Esophagus muscularis mucosa (tissue), 4 donors: ENCODE results near the gene GGA2. TPM values are rescaled to one million over a fixed set of nuclear protein-coding genes. Genes with fewer than 3 reads are reported as not detected.

Experiments
- DNase-seq: peaks from one replicate; pipeline ENCODE4 v3.0.0-alpha.2; 2017; ENCODE audit errors: extremely low spot score
- H3K27ac ChIP-seq, 4 donors: fragments of 200-600 bp; sonication (generic); replicated peaks in 1 of 4; 1 replicate in 3 of 4; 2 replicates in 1 of 4; pipeline ENCODE4 v1.5.1; 2016 to 2019; ENCODE audit warnings: mild to moderate bottlenecking in 1 of 4
- H3K27me3 ChIP-seq, 4 donors: fragments of 200-600 bp; sonication (generic); one replicate each; pipeline versions ENCODE4 v1.5.1 to v1.6.0; 2016 to 2019
- H3K36me3 ChIP-seq, 4 donors: fragments of 200-600 bp; sonication (generic); one replicate each; pipeline ENCODE4 v1.5.1; 2016 to 2019
- H3K4me1 ChIP-seq, 4 donors: fragments of 200-600 bp; sonication (generic); one replicate each; pipeline ENCODE4 v1.5.1; 2016 to 2019
- H3K4me3 ChIP-seq, 4 donors: fragments of 200-600 bp; sonication (generic); 1 replicate in 2 of 4; 2 replicates in 2 of 4; pipeline ENCODE4 v1.5.1; 2016 to 2019; ENCODE audit warnings: mild to moderate bottlenecking in 4 of 4, moderate library complexity in 1 of 4
- H3K9me3 ChIP-seq, 4 donors: fragments of 200-600 bp; sonication (generic); 1 replicate in 3 of 4; 2 replicates in 1 of 4; pipeline ENCODE4 v1.5.1; 2016 to 2019
- CTCF ChIP-seq, 3 experiments: fragments of 200-600 bp in 2 of 3; fragments of 450-650 bp in 1 of 3; sonication (generic) in 2 of 3; IDR thresholded peaks; one replicate each; pipeline ENCODE4 v1.5.1; 2017 to 2019; ENCODE audit warnings: antibody characterized with exemption in 3 of 3, mild to moderate bottlenecking in 2 of 3, moderate library complexity in 1 of 3
- EP300 ChIP-seq: sonication (generic); formaldehyde crosslinking; IDR thresholded peaks from one replicate; pipeline ENCODE4 v1.6.1; 2017; ENCODE audit warnings: antibody characterized with exemption
- POLR2A ChIP-seq: fragments of 450-650 bp; IDR thresholded peaks from one replicate; pipeline ENCODE4 v1.6.1; 2017; ENCODE audit warnings: antibody characterized with exemption, moderate library complexity, mild to moderate bottlenecking, low read depth
- POLR2AphosphoS5 ChIP-seq, 2 donors: sonication (generic); formaldehyde crosslinking; IDR thresholded peaks; one replicate each; pipeline ENCODE4 v1.6.1; 2017; ENCODE audit warnings: antibody characterized with exemption in 2 of 2
- WGBS: methylation state at CpG from one replicate; pipeline ENCODE4 v1.1.5; 2018; 5-methylcytosine and 5-hydroxymethylcytosine counted together
- intact Hi-C: fragments of 100-400 bp; cut with DNase I; formaldehyde crosslinking; loops from one replicate; pipeline ENCODE4 v1.15.1; 2023
- small RNA-seq, 3 donors: library from RNA; depleted of rRNA; stranded (forward); fragments of <200 nt; gene quantifications; one replicate each; pipeline ENCODE3, GENCODE V24; 2016
- total RNA-seq, 4 donors: library from RNA; depleted of rRNA; stranded (reverse); fragments of >200 nt; gene quantifications; one replicate each; pipeline versions ENCODE4 v1.1.0 to v1.2.1, GENCODE V29; 2016

Gene GGA2
- total RNA-seq, 4 donors from 2014 or later = 20.3 to 37.3 (median 23.0) TPM

- WGBS = 90% methylated on average over 7 of the region's 7 CpGs
- Histone ChIP-seq H3K4me1 (peaks cover 0 to 13% (median 7%) of the 10 kb centered on the region in 4 donors), H3K36me3 (peaks cover 43 to 72% (median 70%) of the 10 kb centered on the region in 4 donors), H3K27ac (no peak overlapping the region), H3K9me3 (no peaks in the 10 kb centered on the region), H3K27me3 (no peaks in the 10 kb centered on the region), H3K4me3 (no peak overlapping the region)
- intact Hi-C loops = no loop called here
- DNase-seq = no peak
- TF ChIP-seq POLR2AphosphoS5 (IDR thresholded peaks at IDR 0.05) (no peak), POLR2A (no peak), CTCF (IDR thresholded peaks at IDR 0.05) (no peak), EP300 (no peak)
These were observed 93.5 kb downstream of the GGA2 start for GRCh38 chr16:23416816-23417215.

GRCh38 chr16:23414731-23415130 is 95.6 kb downstream of the GGA2 start:
- 98% methylated on average over 6 of the region's 6 CpGs for WGBS
- intact Hi-C loops = no loop called here
- DNase-seq = no peak
- H3K27ac ChIP-seq = no peak overlapping the region
- H3K4me3 ChIP-seq = no peak overlapping the region
- TF ChIP-seq CTCF (IDR thresholded peaks at IDR 0.05) = no peak
- no peak for TF ChIP-seq EP300
- TF ChIP-seq POLR2A = no peak
- TF ChIP-seq POLR2AphosphoS5 (IDR thresholded peaks at IDR 0.05) = no peak
- peaks cover 0 to 7% (median under 1%) of the 10 kb centered on the region in 4 donors for H3K4me1 ChIP-seq
- H3K27me3 ChIP-seq = no peaks in the 10 kb centered on the region
- H3K9me3 ChIP-seq = no peaks in the 10 kb centered on the region
- H3K36me3 ChIP-seq = peaks cover 43 to 92% (median 86%) of the 10 kb centered on the region in 4 donors

Small RNA genes lying within 50 kb of the gene (small RNA-seq; reads per million reads assigned to genes)
- gene RF00072 = 0 reads per million in 3 donors

Other genes with a start within 250 kb of the GGA2 start
- 1 to 10 TPM; 1.2 to 4.2 (median 4.0) TPM for gene SCNN1B, start 208.2 kb downstream of the GGA2 start, total RNA-seq
- gene COG7, start 57.3 kb downstream of the GGA2 start, total RNA-seq = 10 to 100 TPM; 11.9 to 23.7 (median 15.1) TPM
- gene EARS2, start 46.9 kb upstream of the GGA2 start, total RNA-seq = 10 to 100 TPM; 14.2 to 24.4 (median 18.2) TPM
- gene UBFD1, start 47.2 kb upstream of the GGA2 start, total RNA-seq = 10 to 100 TPM; 39.1 to 86.8 (median 65.5) TPM
- 100 to 1,000 TPM in 1 of 4 donors, 10 to 100 TPM in 3; 76.6 to 115 (median 84.4) TPM for gene NDUFAB1, start 85.8 kb upstream of the GGA2 start, total RNA-seq
- 10 to 100 TPM in 1 of 4 donors, 1 to 10 TPM in 3; 6.9 to 13.3 (median 8.6) TPM for gene PALB2, start 130.8 kb upstream of the GGA2 start, total RNA-seq
- 10 to 100 TPM; 31.1 to 50.7 (median 37.0) TPM for gene DCTN5, start 131.0 kb upstream of the GGA2 start, total RNA-seq
- gene PLK1, start 168.4 kb upstream of the GGA2 start, total RNA-seq = 1 to 10 TPM in 3 of 4 donors, under 1 TPM in 1; 0.42 to 2.1 (median 1.3) TPM
- gene ERN2, start 202.7 kb upstream of the GGA2 start, total RNA-seq = under 1 TPM in 1 of 4 donors, not detected in 3; 0.11 TPM
- not detected for gene CHP2, start 244.5 kb upstream of the GGA2 start, total RNA-seq